CD1c-positive myeloid dendritic cell (primary cell): ENCODE results near the gene NEB.

Source experiments
- DNase-seq: peaks from one replicate; pipeline ENCODE4 v3.0.0-alpha.2; 2016; ENCODE audit errors: extremely low spot score

Gene NEB

GRCh38 chr2:151733771-151734672, at the start of gene NEB:
Gene NEB, minus strand, starts transcription at chr2:151734476. Its CDS starts 1,320 bp downstream, at chr2:151733156.
- no peak for DNase-seq

GRCh38 chr2:151783133-151783520, 48.9 kb upstream of the NEB start:
- DNase-seq: no peak

GRCh38 chr2:151782378-151783132, 48.3 kb upstream of the NEB start:
- DNase-seq: no peak

GRCh38 chr2:151781642-151782041, 47.4 kb upstream of the NEB start:
- DNase-seq: no peak

GRCh38 chr2:151780938-151781337, 46.7 kb upstream of the NEB start:
- no peak for DNase-seq

GRCh38 chr2:151777935-151778334, 43.7 kb upstream of the NEB start:
- DNase-seq: no peak

- DNase-seq: no peak
These were observed 43.2 kb upstream of the NEB start for GRCh38 chr2:151777487-151777886.

- DNase-seq: no peak
These were observed 42.1 kb upstream of the NEB start for GRCh38 chr2:151776367-151776766.

- DNase-seq: no peak
These were observed 40.9 kb upstream of the NEB start for GRCh38 chr2:151775057-151775740.

- no peak for DNase-seq
These were observed 40.2 kb upstream of the NEB start for GRCh38 chr2:151774506-151774905.

GRCh38 chr2:151771599-151772358, 37.5 kb upstream of the NEB start:
- DNase-seq: peak; percentile 40

- no peak for DNase-seq
These were observed 36.7 kb upstream of the NEB start for GRCh38 chr2:151770995-151771394.

GRCh38 chr2:151769606-151770005, 35.3 kb upstream of the NEB start:
- no peak for DNase-seq

- no peak for DNase-seq
These were observed 33.3 kb upstream of the NEB start for GRCh38 chr2:151767536-151767935.

GRCh38 chr2:151766437-151767153, 32.3 kb upstream of the NEB start:
- no peak for DNase-seq

GRCh38 chr2:151765760-151766410, 31.6 kb upstream of the NEB start:
- DNase-seq: no peak

GRCh38 chr2:151762694-151763093, 28.4 kb upstream of the NEB start:
- no peak for DNase-seq

- DNase-seq: no peak
These were observed 27.4 kb upstream of the NEB start for GRCh38 chr2:151761687-151762086.

GRCh38 chr2:151761193-151761592, 26.9 kb upstream of the NEB start:
- no peak for DNase-seq

- DNase-seq: no peak
These were observed 25.9 kb upstream of the NEB start for GRCh38 chr2:151760139-151760650.
